ENCODE data around the gene ARHGAP5. TPM values are rescaled to one million over a fixed set of nuclear protein-coding genes. Genes with fewer than 3 reads are reported as not detected.

ARHGAP5 gene
- total RNA-seq, 1 donor from 2014 or later: 140 TPM

DNA sequence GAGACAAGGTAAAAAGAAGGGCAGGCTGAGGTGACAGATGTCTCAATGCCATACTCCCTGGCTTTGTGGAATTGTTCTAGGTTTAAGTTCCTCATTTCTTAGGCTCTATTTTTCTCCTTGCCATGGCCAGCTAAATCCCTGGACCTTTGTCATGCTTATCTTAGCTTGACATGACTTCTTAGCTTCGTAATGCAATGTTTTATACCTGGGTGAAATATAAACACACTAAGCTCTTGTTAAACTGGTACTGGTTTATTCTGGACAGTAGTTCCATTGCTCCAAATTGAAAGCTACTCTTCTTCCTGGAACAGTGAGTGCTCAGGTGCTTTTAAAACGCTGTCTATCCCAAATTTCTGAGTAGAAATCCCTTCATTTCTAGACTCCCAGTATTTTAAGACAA lies 17.4 kb upstream of the ARHGAP5 start:
- H3K79me2 ChIP-seq (ENCODE audit: insufficient read depth, low read length): no peaks in the 10 kb centered on the region
- no peak overlapping the region for H3K4me3 ChIP-seq (ENCODE audit: insufficient read depth, low read depth, low read length)
- H3K27me3 ChIP-seq (ENCODE audit: insufficient read depth, low read length): no peaks in the 10 kb centered on the region
- H3K4me1 Mint-ChIP-seq (ENCODE audit: low read depth, unreplicated experiment): no peaks in the 10 kb centered on the region
- TF ChIP-seq EZH2 (IDR thresholded peaks at IDR 0.05; ENCODE audit: insufficient read depth, low read length): no peak
- no peak for TF ChIP-seq CTCF (IDR thresholded peaks at IDR 0.05; ENCODE audit: insufficient read depth, low read depth, low read length)
- no peak overlapping the region for H3K27ac ChIP-seq (ENCODE audit: low read depth, low read length)
- no peaks in the 10 kb centered on the region for H4K20me1 ChIP-seq (ENCODE audit: insufficient read depth, low read length)
- H3K36me3 Mint-ChIP-seq (ENCODE audit: low read depth, unreplicated experiment): no peaks in the 10 kb centered on the region
- no peaks in the 10 kb centered on the region for H3K27me3 Mint-ChIP-seq (ENCODE audit: low read depth, unreplicated experiment)
- peaks cover under 1% of the 10 kb centered on the region for H3K9me3 Mint-ChIP-seq (ENCODE audit: unreplicated experiment)
- H3K4me1 ChIP-seq (ENCODE audit: insufficient read depth, low read length): no peaks in the 10 kb centered on the region
- H3K4me2 ChIP-seq (ENCODE audit: low read length): no peak overlapping the region
- no peak overlapping the region for H3K4me3 Mint-ChIP-seq (ENCODE audit: unreplicated experiment)
- no peak overlapping the region for H2AFZ ChIP-seq (ENCODE audit: low read depth, low read length)
- peaks cover under 1% of the 10 kb centered on the region for H3K9me3 ChIP-seq (ENCODE audit: insufficient read depth, low read depth, low read length)
- no peaks in the 10 kb centered on the region for H3K36me3 ChIP-seq (ENCODE audit: insufficient read depth, low read length)
- FAIRE-seq (no peak), DNase-seq (ENCODE audit: low read depth) (no peak)
- no peak overlapping the region for H3K27ac Mint-ChIP-seq (ENCODE audit: unreplicated experiment)
- no peak overlapping the region for H3K9ac ChIP-seq (ENCODE audit: low read length)

- Histone ChIP-seq H3K27ac (ENCODE audit: low read depth, low read length) (no peak overlapping the region), H3K4me1 (ENCODE audit: insufficient read depth, low read length) (no peaks in the 10 kb centered on the region)
Observed at GRCh38 chr14:32064931-32065330, 12.2 kb upstream of the ARHGAP5 start.

More at GRCh38 chr14:32064931-32065330, 12.2 kb upstream of the ARHGAP5 start:
- no peak overlapping the region for H3K27ac Mint-ChIP-seq (ENCODE audit: unreplicated experiment)
- H3K9ac ChIP-seq (ENCODE audit: low read length): no peak overlapping the region
- H3K4me3 ChIP-seq (ENCODE audit: insufficient read depth, low read depth, low read length): no peak overlapping the region
- FAIRE-seq (no peak), DNase-seq (ENCODE audit: low read depth) (no peak)
- H3K9me3 ChIP-seq (ENCODE audit: insufficient read depth, low read depth, low read length): no peaks in the 10 kb centered on the region
- H2AFZ ChIP-seq (ENCODE audit: low read depth, low read length): no peak overlapping the region
- no peak for TF ChIP-seq EZH2 (IDR thresholded peaks at IDR 0.05; ENCODE audit: insufficient read depth, low read length)
- TF ChIP-seq CTCF (IDR thresholded peaks at IDR 0.05; ENCODE audit: insufficient read depth, low read depth, low read length): no peak
- no peaks in the 10 kb centered on the region for H3K36me3 ChIP-seq (ENCODE audit: insufficient read depth, low read length)
- H4K20me1 ChIP-seq (ENCODE audit: insufficient read depth, low read length): no peaks in the 10 kb centered on the region
- H3K4me3 Mint-ChIP-seq (ENCODE audit: unreplicated experiment): no peak overlapping the region
- no peaks in the 10 kb centered on the region for H3K27me3 ChIP-seq (ENCODE audit: insufficient read depth, low read length)
- no peaks in the 10 kb centered on the region for H3K4me1 Mint-ChIP-seq (ENCODE audit: low read depth, unreplicated experiment)
- no peaks in the 10 kb centered on the region for H3K9me3 Mint-ChIP-seq (ENCODE audit: unreplicated experiment)
- no peaks in the 10 kb centered on the region for H3K79me2 ChIP-seq (ENCODE audit: insufficient read depth, low read length)
- no peak overlapping the region for H3K4me2 ChIP-seq (ENCODE audit: low read length)
- no peaks in the 10 kb centered on the region for H3K36me3 Mint-ChIP-seq (ENCODE audit: low read depth, unreplicated experiment)
- no peaks in the 10 kb centered on the region for H3K27me3 Mint-ChIP-seq (ENCODE audit: low read depth, unreplicated experiment)
